Prostate gland (tissue), 2 donors: Measurements from ENCODE around the gene GDF7.

ENCODE experiments used
- CTCF ChIP-seq, 4 experiments: fragments of 200-600 bp in 2 of 4; fragments of 450-650 bp in 2 of 4; sonication (generic) in 2 of 4; IDR thresholded peaks; 1 replicate in 3 of 4; 2 replicates in 1 of 4; pipeline ENCODE4 v1.5.1; 2016 to 2019; ENCODE audit warnings: antibody characterized with exemption in 4 of 4, mild to moderate bottlenecking in 2 of 4, moderate library complexity in 2 of 4
- POLR2A ChIP-seq: fragments of 450-650 bp; IDR thresholded peaks from one replicate; pipeline ENCODE4 v1.6.1; 2016; ENCODE audit warnings: antibody characterized with exemption, mild to moderate bottlenecking
- POLR2AphosphoS5 ChIP-seq: sonication (generic); formaldehyde crosslinking; IDR thresholded peaks from one replicate; pipeline ENCODE4 v1.6.1; 2017; ENCODE audit warnings: antibody characterized with exemption

- no peak for TF ChIP-seq POLR2AphosphoS5
- no peak for TF ChIP-seq CTCF (IDR thresholded peaks at IDR 0.05)
- no peak for TF ChIP-seq POLR2A
Observed at GRCh38 chr2:20640411-20641122, 26.4 kb upstream of the GDF7 start.
